Iris pigment epithelial cell (primary cell): ENCODE measurements around the gene ZSCAN22.
"Not testable (repeated sequence)": the region's sequence is repeated elsewhere in the genome, so short reads cannot be mapped to it uniquely, and the experiment has no call there.

Source experiments
- DNase-seq: peaks from one replicate; pipeline ENCODE4 v3.0.0-alpha.2; 2011; ENCODE audit warnings: low read depth

Gene ZSCAN22

GRCh38 chr19:58318297-58318696 lies 8.5 kb upstream of the ZSCAN22 start:
- DNase-seq: no peak

GRCh38 chr19:58319241-58319640 lies 7.6 kb upstream of the ZSCAN22 start:
- DNase-seq: no peak

- peak; percentile 57 for DNase-seq
Measured at GRCh38 chr19:58325311-58326022, 1.3 kb upstream of the ZSCAN22 start.

DNA sequence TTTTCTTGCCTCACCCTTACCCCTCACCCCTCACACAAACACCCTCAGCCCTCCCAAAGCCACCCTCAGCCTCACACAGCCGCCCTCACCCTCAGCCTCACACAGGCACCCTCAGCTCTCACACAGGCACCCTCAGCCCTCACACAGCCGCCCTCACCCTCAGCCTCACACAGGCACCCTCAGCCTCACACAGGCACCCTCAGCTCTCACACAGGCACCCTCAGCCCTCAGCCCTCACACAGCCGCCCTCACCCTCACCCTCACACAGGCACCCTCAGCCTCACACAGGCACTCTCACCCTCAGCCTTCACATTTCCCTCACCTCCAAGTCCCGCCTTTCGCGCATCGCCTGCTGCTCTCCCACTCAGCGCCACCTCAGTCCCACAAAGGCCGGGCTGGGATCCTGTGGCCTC lies 287 bp upstream of the ZSCAN22 start:
- DNase-seq: no peak

GRCh38 chr19:58328999-58329398 lies 2.2 kb downstream of the ZSCAN22 start:
- DNase-seq: no peak

- peak; percentile 78 for DNase-seq
Measured at GRCh38 chr19:58330458-58330857, 3.7 kb downstream of the ZSCAN22 start.

DNA sequence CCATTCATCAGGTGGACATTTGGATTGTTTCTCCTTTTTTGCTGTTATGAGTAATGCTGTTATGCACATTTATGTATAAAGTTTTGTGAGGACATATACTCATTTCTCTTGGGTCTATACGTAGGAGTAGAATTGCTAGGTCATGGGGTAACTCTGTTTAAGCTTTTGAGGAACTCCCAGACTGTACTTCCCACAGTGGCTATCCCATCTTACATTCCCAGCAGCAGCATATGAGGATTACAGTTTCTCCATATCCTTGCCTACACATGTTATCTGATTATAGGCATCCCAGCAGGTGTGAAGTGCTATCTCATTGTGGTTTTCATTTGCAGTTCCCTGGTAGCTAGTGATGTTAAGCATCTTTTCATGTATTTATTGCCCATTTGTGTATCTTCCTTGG lies 5.9 kb downstream of the ZSCAN22 start:
- DNase-seq: no peak

DNA sequence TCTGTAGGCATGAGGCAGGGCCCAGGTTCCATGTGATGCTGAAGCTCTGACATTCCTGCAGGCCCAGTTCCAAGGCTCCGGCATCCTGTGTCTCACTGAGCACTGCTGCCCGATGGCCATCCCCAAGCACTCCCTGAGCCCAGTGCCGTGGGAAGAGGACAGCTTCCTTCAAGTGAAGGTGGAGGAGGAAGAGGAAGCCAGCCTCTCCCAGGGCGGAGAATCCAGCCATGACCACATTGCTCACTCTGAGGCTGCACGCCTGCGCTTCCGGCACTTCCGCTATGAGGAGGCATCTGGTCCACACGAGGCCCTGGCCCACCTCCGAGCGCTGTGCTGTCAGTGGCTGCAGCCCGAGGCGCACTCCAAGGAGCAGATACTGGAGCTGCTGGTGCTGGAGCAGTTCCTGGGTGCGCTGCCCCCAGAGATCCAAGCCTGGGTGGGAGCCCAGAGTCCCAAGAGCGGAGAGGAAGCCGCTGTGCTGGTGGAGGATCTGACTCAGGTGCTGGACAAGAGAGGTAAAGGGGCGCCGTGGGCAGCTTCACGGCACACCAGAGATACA lies 8.0 kb downstream of the ZSCAN22 start:
- DNase-seq: no peak

GRCh38 chr19:58335630-58336029 lies 8.8 kb downstream of the ZSCAN22 start:
- no peak for DNase-seq

DNA sequence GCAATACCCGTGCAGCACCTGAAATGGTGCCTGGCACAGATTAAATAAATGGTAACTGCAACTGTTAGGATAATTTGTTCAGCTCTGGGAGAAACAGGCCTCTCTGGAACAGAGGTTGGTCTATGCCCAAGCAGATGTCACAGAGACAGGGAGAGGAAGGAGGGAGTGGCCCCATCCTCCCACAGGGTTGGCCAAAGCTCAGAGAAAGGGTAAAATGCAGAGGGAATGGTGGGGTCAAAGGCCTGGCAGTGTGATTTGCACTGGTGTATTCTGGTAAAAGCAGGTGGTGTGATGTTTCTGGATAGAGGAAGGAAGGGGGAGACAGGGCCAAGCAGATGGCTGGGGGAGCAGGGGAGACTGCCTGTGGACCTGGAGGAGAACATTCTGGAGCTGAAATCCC lies 9.4 kb downstream of the ZSCAN22 start:
- DNase-seq: no peak

- DNase-seq: no peak
Measured at GRCh38 chr19:58336820-58337219, 10.0 kb downstream of the ZSCAN22 start.

- DNase-seq: no peak
Measured at GRCh38 chr19:58338336-58338735, 11.5 kb downstream of the ZSCAN22 start.

- DNase-seq: no peak
Measured at GRCh38 chr19:58338825-58339558, 12.2 kb downstream of the ZSCAN22 start.

DNA sequence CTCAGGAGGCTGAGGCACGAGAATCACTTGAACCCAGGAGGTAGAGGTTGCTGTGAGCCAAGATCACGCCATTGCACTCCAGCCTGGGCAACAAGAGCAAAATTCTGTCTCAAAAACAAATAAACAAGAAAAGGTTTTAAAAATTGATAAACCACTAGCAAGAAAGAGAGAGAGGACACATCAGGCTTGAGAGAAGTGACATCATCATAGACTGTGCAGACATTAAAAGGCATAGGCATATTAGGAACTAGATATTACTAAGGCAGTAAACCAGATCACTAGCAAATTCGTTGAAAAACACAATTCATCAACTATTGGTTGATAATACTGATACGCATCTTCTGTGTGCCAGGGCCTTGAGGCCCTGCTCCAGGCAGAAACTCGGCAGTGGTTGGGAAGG lies 18.8 kb downstream of the ZSCAN22 start:
- no peak for DNase-seq

DNA sequence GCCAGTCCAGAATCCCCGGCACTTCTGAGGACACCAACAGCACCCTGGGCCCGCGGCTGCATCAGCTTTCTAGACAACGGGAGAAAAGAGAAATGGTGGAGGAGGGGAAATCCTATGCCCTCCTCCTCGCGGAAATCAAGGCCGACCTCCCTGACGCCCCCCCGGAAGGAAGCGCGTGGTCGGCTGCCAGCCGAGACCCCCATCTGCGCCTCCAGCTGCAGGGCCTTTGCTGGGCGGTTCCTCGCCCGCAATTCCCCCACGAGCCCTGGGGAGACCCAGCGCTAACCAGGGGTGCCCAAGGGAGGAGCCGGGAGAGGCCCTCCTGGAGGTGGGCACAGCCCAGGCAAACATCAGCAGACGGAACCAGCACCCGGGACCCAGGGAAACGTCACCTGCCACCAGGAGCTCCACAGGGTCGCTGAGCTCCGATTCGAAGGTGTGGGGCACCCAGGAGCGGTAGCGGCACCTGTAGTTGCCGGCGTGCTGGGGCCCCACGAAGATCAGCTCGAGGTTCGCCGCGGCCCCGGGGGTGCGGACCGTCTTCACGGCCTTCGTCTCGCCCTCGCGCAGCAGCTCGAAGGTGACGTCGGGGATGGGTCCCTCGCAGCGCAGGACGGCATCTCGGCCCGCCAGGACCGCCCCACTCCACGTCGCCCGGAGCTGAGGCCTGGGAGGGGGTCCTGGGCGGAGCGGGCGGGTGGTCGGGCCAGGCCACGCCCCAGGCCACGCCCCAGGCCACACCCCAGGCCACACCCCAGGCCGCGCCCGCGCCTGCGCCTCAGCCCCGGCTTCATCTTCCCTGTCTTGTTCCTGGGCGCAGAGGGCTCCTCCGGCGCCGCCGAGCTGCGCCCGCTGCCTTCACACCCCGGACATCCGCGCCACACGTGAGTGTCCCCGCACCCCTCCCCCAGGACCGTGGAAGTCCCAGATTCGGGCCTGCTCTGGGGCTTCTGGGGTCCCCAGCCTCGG lies 20.5 kb downstream of the ZSCAN22 start:
- peak; percentile 75 for DNase-seq

DNA sequence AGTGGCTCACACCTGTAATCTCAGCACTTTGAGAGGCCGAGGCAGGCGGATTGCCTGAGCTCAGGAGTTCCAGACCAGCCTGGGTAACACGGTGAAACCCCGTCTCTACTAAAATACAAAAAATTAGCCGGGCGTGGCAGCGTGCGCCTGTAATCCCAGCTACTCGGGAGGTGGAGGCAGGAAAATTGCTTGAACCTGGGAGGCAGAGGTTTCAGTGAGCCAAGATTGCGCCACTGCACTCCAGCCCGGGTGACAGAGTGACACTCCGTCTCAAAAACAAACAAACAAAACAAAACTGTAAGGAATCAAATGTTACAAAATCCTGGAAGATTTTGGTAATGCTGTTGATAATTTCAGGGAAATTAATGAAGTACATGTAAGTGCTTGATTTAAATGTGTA lies 21.3 kb downstream of the ZSCAN22 start:
- not testable (repeated sequence) for DNase-seq

DNA sequence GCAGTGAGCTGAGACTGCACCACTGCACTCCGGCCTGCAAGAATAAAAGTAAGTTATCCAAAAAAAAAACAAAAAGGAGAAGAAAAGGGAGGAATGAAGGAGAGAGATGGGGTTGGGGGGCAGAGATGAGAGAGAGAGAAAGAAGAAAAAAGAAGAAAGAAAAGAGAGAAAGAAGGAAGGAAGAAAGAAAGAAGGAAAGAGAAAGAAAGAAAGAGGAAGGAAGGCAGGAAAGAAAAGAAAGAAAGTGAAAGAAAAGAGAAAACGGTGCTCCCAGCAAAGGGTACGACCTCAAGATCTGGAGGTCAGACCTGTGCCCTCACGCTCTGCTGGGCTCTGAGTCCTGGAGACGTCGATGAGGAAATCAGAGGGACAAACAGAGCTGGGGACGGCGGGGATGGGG lies 22.8 kb downstream of the ZSCAN22 start:
- no peak for DNase-seq

DNA sequence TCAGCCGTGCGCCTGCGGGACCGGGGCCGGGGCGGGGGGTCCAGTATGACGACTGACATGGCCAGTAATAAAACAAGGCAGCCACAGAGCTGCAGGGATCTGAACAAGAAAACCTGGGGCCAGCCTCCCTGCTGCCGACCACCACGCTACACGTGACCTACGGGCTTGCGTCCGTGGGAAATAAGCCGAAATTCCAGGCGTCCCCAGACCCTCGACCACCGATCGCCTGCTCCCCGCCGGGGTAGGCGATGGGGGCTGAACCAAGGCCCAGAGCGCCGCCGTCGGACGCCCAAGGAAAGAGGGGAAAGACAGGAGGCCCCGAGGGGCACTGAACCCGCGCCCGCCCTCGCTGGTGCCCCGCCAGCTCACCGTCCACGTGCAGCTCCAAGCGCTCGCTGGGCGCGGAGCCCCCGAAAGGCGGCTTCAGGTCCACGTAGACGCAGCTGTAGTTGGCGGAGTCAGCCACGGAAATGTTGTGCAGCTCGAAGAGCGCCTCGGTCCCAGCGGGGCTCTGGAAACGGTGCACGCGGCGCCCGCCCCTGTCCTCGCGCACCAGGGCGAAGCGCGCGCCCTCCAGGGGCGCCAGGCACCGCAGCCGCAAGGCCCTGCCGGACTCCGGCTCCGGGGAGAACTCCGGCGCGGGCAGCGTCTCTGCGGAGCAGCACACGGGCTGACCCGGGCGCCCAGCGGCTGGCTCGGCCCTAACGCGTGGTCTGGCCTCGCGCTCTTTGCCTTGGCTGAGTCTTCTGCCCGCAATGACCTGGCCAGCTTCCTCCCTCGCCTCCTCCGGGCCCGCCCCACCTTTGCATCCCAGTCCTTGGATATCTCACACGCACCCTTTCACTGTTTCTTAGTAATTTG lies 23.4 kb downstream of the ZSCAN22 start:
- DNase-seq: no peak

- no peak for DNase-seq
Measured at GRCh38 chr19:58350871-58351557, 24.2 kb downstream of the ZSCAN22 start.

DNA sequence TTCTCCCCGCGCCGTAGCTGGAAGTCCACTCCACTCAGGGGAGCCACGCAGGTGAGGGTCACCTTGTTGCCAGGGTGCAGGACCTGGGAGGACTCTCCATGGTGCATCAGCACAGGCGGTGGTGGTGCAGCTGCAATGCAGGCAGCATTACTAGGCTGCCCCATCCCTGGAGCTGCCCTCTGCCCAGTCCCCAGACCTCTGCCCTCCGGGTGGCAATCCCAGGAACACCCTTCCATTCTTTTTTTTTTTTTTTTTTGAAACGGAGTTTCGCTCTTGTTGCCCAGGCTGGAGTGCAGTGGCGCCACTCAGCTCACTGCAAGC lies 24.7 kb downstream of the ZSCAN22 start:
- DNase-seq: no peak
